HG02852 (cell line): ENCODE results near the gene HOXD12.

Experiments
- ATAC-seq: cut with Tn5 transposase; IDR thresholded peaks from one replicate; pipeline ENCODE4 v1.9.1; 2021; ENCODE audit warnings: mild to moderate bottlenecking, moderate library complexity; ENCODE audit not compliant: unreplicated experiment

The HOXD12 gene

DNA sequence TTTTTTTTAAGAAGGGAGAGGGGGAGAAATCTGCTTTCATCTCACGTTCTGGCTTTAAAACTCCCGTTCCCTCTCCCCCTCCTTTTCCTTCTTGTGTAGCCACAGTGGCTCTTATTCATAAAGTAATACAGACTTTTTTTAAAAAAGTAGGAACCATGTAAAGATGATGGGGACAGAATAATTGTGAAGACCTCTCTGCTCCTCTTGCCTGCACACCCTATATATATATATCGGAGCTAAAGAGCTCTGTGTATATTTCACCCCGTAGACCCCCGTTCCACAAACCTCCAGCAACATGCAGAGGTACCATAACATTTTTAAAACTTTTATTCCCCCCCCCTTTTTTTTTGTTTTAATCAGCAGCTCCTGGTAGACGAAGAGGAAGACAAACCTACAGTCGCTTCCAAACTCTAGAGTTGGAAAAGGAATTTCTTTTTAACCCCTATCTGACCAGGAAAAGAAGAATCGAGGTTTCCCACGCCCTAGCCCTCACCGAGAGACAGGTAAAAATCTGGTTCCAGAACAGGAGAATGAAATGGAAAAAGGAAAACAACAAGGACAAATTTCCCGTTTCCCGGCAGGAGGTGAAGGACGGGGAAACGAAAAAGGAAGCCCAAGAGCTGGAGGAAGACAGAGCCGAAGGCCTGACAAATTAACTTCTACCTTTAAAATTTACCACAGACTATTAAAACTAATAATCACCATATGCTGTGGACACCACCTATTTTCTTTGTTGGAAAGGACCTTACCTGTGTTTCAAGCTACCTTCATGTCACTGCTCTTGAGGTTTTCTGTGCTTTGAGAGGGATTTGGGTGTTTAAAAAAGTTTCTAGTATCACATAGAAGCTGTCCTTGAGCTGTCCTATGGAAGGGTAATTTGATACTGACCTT, 31.6 kb downstream of the HOXD12 start:
- no peak for ATAC-seq

DNA sequence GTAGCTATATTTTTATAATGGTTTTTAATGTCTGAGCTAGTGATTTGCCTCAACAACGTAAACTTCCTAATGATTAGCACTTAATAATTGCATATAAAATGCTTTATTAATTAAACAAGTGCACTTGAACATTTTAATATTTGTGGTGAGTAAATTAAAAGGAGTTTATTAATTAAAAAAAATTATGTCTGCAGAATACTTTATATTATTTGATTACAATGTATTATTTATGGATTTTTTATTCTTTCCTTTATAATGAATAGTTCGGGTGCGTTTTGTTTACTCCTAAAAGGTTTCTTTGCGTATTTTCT, 32.2 kb downstream of the HOXD12 start:
- ATAC-seq: no peak

DNA sequence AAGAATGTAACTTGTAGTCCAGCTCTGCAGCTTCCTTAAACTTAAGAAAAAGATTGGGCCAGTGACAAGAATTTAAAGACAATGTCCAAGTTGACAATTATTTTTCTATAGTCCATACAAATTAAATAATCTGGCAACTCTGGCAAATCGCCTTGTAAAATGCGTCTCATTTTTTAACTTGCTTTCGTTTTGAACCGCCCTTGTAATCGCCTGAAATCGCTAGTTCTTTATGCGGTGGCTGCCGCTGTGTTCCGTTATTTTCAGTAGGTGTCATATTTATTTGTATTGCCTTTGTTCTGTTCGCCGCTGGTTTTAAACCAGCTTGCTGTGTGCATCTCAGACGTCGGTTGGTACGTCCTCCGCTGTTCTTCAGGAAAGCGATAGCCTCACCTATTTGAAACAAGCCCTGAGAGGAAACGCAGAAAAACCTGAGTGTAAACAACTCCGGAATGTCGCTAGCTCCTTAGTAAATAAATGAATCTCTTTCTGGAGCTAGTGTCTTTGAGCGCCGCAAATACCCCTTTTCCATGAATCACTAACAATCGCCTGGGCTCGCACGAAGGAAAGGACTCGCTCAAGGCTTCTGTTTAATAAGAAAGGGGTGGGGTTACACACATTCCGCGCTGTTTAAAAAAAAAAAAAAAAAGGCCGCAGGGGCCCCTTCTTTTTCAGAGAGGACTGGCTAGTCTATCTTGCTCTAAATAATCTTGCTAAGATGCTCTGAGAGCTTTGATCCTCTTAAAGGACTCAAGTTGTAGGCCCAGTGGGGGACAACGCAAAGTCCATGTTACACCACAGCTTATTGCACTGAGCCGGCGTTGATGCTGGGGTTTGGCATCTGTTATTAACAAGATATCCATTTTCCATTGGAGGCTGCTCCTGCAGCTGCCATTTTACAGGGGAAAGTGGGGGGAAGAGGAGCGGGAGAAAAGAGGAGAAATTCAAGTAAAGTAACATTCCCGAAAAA, 32.9 kb downstream of the HOXD12 start:
- no peak for ATAC-seq

DNA sequence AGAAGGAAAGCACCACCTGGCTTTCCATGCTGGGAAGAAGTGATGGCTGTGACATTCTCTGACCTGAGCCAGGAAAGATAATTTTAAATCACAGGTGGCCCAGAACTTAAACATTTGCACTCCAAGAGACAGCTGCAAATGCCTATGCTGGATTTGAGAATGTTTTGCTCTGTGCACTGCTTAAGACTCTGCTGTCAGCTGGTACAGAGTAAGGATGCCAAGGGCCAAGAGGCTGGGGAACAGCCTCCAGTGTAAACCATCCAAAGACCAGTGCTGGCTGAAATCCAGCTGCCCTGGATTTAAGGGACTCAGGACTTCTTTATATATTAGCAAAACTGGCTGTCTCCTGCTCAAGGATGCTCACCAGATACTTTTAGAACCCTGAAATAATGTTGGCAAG, 33.8 kb downstream of the HOXD12 start:
- no peak for ATAC-seq

DNA sequence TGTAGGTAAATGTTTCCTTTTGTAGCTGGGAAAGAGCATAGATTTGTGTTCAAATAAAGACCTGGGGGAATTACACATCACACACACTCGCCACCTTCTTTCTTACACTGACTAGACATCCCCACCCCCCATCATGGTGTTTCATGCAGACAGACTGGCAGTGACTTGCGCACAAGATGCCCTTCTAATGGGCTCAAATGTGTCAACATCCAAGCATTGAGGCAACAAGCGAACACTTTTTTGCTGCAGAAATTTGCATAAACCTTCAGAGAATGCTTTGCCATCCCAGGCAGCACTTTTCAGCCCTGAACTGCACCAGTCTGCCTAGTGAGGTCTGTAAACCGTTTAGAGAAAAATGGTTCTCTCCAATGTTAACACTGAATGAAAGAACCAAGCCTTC, 34.4 kb downstream of the HOXD12 start:
- ATAC-seq: no peak

DNA sequence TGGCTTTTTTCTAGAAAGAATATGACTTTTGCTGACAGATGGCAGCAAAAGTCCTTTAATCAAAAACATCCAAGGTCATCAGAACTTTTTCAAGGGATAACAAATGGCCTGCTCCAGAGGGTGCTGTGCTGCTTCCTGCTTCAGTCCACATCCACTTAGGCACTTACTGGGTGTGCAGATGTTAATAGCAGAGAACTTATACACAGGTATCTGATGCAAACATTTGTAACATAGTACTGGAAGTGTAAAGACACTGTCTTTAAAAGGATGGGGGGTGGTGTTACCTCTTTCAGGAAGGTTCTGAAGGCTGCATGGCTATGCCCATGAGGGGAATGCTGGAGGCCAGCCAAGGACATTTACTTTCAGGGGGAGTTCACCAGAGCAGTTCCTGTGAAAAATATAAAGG, 35.4 kb downstream of the HOXD12 start:
- no peak for ATAC-seq

DNA sequence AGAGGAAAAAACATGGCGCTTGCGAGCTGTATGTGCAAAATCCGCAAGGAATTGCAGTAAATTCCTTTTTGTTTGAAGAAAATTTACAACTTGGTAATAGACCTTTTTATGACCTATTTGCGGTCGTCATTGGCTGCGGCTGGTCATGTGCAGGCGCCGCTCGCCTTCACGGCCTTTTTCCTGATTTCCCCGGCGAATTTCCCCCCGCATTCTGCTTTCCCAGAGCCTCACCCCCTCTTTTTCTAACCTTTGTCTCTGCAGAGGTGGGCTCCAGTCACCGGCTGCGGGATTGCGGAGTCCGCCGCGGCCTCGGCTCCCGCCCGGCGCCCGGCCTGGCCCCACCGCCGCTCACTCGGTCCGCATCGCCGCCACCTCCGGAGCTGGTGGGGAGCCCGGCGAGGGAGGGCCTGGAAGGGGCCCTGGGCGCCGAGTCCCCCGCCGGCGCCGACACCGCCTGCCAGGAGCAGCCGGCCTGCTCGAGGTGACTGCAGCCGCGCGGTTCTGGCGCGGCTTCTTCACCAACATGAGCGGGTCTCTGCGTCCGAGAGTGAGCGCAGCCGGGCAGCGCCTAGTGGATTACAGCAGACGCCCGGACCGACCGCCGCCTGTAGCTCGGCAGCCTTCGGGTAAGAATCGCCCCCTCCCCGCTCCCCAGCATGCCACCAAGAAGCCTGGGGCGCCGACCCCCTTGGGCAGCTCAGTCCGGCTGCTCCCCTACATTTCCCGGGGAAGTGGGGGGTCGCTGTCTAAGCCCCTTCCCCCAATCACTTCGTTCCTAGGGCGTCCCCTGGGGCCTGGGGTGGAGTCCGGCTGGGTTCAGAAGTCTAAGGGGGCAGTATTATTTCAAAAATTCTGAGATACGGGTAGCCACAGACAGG, 37.0 kb downstream of the HOXD12 start:
- no peak for ATAC-seq

DNA sequence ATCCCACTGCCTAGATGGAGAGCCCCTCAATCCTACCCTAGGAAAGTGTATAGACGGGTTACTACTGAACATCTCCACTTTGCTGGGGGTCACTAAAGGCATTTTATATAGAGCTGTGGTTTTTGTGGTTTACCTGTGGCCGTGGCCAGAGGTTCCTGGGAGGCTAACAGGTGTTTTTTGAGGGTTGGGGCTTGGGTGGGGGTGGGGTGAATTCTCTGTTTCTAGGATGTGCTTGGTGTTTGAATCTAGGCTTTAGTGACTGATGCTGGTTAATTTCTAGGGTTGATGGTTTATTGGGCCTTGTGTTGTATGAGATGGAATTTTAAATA, 37.6 kb downstream of the HOXD12 start:
- no peak for ATAC-seq

DNA sequence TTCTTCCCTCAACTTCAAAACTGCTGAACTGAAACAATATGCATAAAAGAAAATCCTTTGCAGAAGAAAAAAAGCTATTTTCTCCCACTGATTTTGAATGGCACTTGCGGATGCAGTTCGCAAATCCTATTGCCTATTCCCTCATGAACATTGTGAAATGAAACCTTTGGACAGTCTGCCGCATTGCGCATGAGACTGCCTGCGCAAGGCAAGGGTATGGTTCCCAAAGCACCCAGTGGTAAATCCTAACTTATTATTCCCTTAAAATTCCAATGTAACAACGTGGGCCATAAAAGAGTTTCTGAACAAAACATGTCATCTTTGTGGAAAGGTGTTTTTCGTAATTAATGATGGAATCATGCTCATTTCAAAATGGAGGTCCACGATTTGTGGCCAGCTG, 38.3 kb downstream of the HOXD12 start:
- ATAC-seq: no peak

DNA sequence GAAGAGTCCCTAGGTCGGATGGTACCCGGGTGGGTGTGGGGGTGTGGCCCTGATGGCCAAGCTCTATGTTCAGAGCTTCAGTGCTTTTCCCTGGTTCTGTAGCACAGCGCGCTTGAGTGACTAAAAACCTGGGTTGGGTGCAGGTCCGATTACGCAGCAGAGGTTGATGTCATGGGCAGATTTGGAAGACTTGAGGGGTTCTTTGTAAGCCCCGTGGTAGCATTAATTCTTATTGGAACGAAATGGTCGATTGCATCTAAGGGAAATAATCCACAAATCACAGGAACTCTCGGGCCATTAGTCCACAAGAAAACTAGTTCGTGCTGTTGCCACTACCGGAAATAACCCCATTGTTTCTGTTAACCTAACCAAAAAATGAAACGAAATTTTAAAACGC, 38.9 kb downstream of the HOXD12 start:
- no peak for ATAC-seq

DNA sequence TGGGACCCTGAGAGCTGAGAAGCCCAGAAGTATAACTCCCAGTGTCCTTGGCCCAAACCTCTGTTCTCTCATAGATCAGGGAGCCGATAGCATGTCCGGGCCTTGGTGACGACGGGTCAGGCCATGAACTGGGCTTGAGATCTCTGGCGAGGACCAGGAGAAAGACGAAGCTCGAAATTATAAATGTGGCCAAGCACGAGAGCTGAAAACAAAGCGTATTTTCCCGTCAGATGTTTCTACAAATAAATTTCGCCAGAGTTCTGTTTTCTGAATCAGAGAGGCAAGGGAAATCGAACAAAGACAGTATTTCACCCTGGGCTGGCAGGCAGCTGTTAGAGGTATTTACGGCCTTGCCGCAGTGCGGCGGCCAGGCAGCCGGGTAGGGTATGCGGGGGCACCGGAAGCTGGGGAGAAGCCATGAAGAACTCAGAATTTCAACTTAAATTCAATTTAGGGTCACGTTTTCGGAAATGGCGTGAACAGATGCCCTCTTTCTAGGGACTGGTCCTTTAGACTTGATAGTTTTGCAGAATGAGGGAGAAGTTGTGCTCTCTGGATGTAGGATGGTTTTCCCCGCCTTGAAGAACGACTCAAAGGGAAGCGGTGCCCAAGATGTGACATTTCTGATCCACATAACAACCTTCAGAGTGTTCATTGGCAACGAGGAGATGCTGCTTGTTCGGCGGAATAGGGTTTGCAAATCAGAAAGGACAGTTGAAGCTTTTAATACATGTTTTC, 39.5 kb downstream of the HOXD12 start:
- ATAC-seq: no peak

DNA sequence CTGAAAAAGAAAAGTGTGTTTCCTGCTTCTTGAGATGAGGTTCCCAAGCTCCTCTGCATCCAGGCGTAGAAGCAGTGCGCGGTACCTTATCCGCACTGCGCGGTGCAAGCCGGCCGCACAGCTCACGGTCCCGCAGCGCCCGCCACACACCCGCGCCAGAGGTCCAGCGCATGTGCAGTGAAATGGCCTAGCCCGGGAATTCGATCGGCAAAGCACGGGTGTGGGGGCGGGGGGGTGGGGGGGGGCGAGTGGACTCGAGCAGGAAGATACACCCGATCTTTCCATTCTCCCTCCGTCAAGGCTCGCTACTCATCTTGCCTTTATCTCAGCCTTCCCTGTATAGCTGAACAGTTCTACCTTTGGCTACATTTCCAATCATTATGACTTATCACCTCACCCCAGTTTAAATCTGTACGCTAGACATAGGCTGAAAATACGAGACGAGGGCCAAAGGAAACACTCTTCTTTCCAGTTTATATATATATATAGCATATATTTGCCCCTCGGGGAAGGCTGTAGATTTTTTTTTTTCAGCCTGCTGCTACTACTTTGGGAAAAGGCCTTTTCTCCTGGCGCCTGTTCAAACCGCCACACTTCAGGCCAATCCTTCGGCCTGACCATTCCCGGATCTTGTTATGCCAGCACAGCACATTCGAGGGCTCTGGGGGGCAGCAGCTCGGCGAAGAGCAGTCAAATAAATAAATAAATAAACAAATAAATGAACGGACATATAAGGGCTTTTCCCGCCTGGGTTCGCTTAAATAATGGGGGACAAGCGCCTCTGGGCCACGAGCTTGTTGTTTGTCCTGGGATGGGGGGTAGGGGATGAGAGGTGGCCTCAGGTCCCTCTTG, 40.3 kb downstream of the HOXD12 start:
- ATAC-seq: no peak

DNA sequence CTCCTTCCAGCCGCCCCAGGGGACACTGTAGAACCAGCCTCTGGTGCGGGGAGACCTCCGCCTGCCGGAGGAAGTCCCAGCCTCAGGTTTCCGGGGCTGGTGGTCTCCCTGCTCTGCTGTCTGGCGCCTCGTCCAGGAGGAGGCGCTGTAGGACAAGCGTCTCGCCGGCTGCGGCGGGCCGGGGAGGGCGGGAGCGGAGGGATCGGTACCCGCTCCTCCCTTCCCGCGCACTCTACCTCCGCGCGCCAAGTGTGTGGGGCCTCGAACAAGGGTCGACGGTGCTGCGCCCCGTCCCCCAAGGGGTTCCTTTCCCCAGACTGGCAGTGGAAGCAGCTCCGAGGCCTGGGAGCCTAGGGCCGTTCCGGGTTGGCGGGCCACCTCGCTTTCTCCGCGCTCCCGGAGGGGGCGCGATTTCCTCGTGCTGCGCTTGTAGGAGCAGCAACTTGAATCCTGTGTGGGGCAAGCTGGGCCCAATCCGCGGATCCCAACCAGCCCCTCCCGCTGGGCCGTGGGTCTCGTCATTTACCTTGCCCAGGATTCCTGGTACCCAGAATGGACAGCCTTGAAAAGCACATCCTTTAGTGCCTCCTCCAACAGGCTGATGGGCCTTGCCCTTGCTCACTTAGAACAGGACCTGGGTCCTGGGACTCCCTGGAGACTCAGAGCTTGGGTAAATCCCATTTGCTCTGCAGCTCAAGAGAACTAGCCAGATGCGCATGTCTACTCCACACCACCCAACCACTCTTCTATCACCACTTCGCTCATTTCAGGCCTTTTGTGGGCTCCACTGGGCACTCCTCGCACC, 41.1 kb downstream of the HOXD12 start:
- peak; percentile 94 for ATAC-seq

DNA sequence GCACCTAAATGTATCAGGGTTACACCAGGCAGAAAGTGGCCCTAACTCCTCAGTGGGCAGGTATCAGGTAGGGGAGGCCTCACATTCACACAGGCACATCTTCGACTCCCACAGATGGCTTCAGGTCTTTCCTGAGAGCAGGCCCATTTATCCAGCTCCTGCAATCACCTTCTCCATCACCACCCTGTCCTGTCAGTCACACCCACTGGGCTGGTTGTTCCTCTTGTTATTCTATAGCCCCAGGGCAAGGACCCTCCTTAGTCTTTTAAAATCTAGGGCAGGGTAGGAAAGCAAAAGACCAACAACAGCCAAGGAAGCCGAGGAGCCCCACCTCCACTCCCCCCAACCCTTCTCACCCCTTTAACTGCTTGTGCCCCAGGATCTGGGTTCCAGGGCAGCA, 42.7 kb downstream of the HOXD12 start:
- ATAC-seq: no peak

DNA sequence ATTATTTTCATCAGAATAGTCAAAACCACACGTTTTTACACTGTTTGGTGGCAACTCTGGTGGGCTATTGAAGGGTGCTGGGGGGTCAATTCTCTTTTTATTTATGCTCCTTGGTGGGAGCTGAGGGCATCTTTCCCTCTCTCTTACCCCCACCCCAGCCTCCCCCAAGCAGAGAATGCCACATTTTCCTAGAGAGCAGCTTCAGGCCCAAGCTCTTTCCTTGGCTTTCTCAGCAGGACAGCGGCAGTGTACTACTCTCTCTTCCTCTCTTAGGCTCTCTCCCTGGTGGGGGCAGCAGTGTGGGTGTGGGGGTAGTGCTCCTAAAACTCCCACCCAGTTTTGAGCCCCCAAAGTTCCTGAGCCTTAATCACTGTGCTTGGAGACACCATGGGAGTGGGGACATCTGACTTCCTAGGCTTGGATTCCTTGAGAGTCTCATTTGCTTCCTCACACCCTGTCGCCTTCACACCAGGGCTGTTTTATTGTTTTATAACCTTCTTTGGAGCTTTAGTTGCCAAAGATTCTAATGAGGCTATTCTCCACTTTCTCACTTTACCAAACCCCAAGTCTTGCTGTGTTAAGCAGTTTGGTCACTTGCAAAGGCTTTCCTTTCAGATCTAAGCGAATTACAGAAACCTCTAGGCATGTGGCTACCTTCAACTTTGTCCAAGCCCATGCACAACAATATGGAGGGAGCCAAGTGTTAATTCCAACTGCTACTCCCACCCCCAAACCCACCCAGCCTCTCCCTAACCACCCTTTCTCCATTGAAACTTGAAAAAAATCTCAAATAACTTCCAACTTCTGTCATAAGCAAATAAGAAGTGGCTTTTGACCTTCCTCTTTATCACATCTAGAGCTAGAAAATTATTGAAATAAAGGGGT, 45.7 kb downstream of the HOXD12 start:
- ATAC-seq: no peak

DNA sequence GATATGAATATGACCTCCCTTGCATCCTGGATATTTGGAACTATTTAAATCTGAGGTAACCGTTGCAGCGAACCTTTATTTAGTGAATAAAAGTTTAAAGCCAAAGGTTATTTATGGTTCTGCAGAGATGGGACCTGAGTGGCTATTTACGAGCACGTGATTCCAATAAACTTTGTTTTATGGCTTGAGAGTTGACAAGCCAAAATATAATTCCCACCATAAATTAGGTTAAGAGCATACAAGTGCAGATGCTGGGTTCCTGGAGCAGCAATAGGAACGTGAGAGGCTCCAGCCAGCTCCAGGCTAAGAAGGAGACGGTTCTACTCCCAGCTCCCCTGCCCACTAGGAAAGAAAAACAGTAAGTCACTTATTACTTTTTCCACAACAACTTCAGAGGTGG, 46.5 kb downstream of the HOXD12 start:
- ATAC-seq: no peak

DNA sequence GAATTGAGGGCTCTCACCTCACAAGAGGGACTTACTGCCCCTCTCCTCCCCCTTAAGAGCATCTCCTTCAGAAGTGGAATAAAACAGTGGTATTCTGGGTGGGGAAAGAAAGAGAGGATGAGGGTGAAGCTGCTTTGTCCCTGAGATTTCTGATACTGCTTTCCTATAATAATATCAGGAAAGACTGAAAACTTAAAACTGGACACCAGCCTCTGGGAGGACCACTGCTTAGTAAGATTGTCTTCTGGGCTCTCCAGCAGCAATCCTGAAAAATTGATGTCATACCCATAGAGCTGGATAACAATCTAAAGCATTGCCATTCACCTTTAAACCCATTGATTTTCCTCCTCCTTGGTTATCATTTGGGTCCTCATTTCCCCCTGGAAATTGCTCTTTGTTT, 47.0 kb downstream of the HOXD12 start:
- no peak for ATAC-seq
